Nephron (organoid): ENCODE results near the gene SLC5A3.

ENCODE experiments used
- H3K27ac Mint-ChIP-seq, 3 experiments: 2 replicates each; pipeline ENCODE4 v1.8.0; 2020; ENCODE audit warnings: mixed read lengths in 3 of 3, mild to moderate bottlenecking in 2 of 3, moderate library complexity in 1 of 3
- H3K27me3 Mint-ChIP-seq: 2 replicates; pipeline ENCODE4 v1.8.0; 2021; ENCODE audit warnings: low read depth, mild to moderate bottlenecking, moderate library complexity, mixed read lengths
- H3K36me3 Mint-ChIP-seq: 2 replicates; pipeline ENCODE4 v1.8.0; 2020; ENCODE audit warnings: low read depth, mixed read lengths
- H3K4me1 Mint-ChIP-seq: 2 replicates; pipeline ENCODE4 v1.8.0; 2020; ENCODE audit warnings: mixed read lengths
- H3K4me3 Mint-ChIP-seq, 3 experiments: 2 replicates each; pipeline ENCODE4 v1.8.0; 2020; ENCODE audit warnings: mild to moderate bottlenecking in 3 of 3, mixed read lengths in 3 of 3, moderate library complexity in 2 of 3
- H3K9me3 Mint-ChIP-seq: 2 replicates; pipeline ENCODE4 v1.8.0; 2020; ENCODE audit warnings: mixed read lengths
- TF ChIP-seq, protein P1 (sequence below), 3 experiments: fragments of 200-600 bp; sonication (generic); IDR thresholded peaks; one replicate each; pipeline ENCODE4 v1.5.0; 2021; ENCODE audit warnings: antibody characterized with exemption in 3 of 3; ENCODE audit not compliant: unreplicated experiment in 3 of 3

The SLC5A3 gene

DNA sequence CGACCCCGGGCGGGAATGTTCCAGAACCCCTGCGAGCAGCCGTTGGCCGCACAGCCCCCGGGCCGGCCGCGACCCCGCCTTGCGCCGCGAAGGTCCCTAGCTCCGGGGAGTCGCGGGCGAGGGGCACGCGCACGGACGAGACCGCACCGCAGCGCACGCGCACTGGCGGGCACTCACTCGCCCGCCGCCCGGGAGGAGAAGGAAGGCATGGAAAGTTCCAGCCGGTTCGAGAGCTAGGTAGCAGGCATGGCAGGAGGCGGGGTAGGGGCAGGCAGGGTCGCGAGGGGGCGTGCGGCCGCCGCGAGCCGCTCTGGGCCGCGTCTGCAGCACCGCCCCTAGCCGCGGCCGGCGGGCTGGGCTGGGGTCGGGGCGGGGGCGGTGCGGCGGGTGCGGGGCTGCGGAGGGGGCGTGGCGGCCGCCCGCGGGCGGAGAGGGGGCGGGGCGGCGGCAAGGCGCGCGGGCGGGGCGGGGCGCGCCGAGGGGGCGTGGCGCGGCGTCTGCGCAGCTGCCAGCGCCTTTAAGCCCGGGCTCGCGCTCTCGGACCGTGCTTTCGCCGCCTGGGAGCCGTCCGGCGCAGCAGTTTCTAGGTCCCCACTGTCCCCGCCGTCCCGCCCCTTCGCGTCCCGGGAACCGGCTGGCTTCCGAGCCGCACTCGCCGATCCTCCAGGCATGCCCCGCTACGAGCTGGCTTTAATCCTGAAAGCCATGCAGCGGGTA, at the start of gene SLC5A3, which contains the start of gene MRPS6:
Gene SLC5A3, plus strand, starts transcription at position 547 of the 717 bp plus-strand sequence. CDS start 21,621 bp downstream, outside the sequence.
Gene MRPS6, plus strand, starts transcription at position 547 of the 717 bp plus-strand sequence. Its CDS starts 123 bp downstream, at position 670.
- H3K27me3 Mint-ChIP-seq: no peaks in the 10 kb centered on the region

DNA sequence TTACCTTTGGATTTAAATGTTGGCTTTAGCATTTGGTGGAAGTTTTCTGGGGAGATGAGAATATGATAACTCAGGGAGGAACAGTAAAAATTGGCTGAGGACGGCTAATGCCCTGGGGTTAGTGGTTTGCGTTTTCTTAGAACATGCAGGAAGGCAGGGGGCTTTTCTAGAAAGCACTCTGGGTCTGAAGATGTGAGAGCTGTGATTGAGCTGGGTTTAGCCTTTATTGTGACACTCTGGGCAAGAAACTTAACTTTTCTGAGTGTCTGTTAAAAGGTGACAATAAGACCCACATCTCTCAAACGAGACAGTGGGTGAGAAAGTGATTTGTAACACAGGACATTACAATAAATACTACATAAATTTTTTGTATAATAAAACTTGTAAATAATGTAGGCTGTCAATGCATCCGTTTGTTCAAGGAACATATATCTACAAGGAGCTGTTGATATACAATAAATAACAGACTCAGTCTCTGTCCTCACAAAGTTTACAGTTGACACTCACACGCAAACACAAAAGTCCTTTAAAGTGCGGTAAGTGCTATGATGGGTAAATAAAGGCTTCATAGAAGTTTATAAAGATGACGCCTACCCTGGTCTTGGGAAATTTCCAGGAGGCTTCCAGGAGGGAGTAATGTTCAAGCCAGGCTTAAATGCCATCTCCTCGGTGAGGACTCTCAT, 49.5 kb upstream of the SLC5A3 start:
- H3K4me1 Mint-ChIP-seq: peaks cover 10% of the 10 kb centered on the region
- no peaks in the 10 kb centered on the region for H3K36me3 Mint-ChIP-seq
- peaks cover 5% of the 10 kb centered on the region for H3K9me3 Mint-ChIP-seq
- TF ChIP-seq, protein P1, sequence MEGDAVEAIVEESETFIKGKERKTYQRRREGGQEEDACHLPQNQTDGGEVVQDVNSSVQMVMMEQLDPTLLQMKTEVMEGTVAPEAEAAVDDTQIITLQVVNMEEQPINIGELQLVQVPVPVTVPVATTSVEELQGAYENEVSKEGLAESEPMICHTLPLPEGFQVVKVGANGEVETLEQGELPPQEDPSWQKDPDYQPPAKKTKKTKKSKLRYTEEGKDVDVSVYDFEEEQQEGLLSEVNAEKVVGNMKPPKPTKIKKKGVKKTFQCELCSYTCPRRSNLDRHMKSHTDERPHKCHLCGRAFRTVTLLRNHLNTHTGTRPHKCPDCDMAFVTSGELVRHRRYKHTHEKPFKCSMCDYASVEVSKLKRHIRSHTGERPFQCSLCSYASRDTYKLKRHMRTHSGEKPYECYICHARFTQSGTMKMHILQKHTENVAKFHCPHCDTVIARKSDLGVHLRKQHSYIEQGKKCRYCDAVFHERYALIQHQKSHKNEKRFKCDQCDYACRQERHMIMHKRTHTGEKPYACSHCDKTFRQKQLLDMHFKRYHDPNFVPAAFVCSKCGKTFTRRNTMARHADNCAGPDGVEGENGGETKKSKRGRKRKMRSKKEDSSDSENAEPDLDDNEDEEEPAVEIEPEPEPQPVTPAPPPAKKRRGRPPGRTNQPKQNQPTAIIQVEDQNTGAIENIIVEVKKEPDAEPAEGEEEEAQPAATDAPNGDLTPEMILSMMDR (IDR thresholded peaks at IDR 0.05; ENCODE audit: unreplicated experiment in 3 of 3): no peak
- no peak overlapping the region for H3K27ac Mint-ChIP-seq
- H3K27me3 Mint-ChIP-seq: no peaks in the 10 kb centered on the region
- H3K4me3 Mint-ChIP-seq: no peak overlapping the region

More for the DNA sequence above, at the start of gene SLC5A3, which contains the start of gene MRPS6:
- TF ChIP-seq, protein P1 (IDR thresholded peaks at IDR 0.05; ENCODE audit: unreplicated experiment in 3 of 3): no peak
- H3K36me3 Mint-ChIP-seq: peaks cover 16% of the 10 kb centered on the region
- peaks cover 39% of the 10 kb centered on the region for H3K4me1 Mint-ChIP-seq
- peak within 1 kb of the TSS; percentile 97 to 98 (median 97) for H3K4me3 Mint-ChIP-seq
- no peaks in the 10 kb centered on the region for H3K9me3 Mint-ChIP-seq
- peak within 1 kb of the TSS; percentile 81 to 96 (median 91) for H3K27ac Mint-ChIP-seq

DNA sequence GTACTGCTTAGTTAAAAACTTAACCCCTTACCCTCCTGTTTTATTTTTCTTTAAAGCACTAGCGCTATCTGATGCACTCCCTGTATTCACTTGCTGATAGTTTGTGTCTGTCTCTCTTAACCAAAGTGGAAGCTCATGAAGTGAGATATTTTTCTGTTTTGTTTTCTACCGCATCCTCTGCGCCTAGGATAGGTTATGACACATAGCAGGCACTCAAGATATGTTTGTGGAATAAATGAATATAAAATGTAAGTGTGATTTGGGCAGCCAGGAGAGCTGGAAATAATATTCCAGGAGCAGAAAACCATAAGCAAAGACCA, 49.0 kb upstream of the SLC5A3 start:
- peaks cover 10% of the 10 kb centered on the region for H3K4me1 Mint-ChIP-seq
- H3K27ac Mint-ChIP-seq: no peak overlapping the region
- H3K9me3 Mint-ChIP-seq: peaks cover 5% of the 10 kb centered on the region
- no peaks in the 10 kb centered on the region for H3K27me3 Mint-ChIP-seq
- H3K36me3 Mint-ChIP-seq: no peaks in the 10 kb centered on the region
- TF ChIP-seq, protein P1 (IDR thresholded peaks at IDR 0.05; ENCODE audit: unreplicated experiment in 3 of 3): no peak
- H3K4me3 Mint-ChIP-seq: no peak overlapping the region

DNA sequence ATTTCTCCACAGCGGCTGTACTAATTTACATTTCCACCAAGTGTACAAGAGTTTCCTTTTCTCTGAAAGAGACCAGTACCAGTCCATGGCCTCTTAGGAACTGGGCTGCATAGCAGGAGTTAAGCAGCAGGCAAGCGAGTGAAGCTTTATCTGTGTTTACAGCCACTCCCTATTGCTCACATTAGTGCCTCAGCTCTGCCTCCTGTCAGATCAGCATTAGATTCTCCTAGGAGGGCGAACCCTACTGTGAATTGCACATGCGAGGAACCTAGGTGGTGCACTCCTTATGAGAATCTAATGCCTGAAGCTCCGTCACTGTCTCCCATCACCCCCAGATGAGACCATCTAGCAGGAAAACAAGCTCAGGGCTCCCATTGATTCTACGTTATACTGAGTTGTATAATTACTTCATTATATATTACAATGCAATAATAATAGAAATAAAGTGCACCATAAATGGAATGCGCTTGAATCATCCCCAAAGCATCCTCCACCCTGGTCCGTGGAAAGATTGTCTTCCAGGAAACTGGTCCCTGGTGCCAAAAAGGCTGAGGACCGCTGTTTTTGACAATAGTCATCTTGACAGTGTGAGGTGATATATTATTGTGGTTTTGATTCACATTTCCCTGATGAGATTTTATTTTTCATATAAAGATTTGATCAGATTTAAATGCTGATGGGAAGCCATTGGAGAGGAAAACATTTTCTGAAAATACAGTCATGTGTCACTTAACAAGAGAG, 45.5 kb upstream of the SLC5A3 start:
- no peaks in the 10 kb centered on the region for H3K36me3 Mint-ChIP-seq
- peaks cover 4% of the 10 kb centered on the region for H3K4me1 Mint-ChIP-seq
- no peaks in the 10 kb centered on the region for H3K27me3 Mint-ChIP-seq
- TF ChIP-seq, protein P1 (IDR thresholded peaks at IDR 0.05; ENCODE audit: unreplicated experiment in 3 of 3): no peak
- H3K4me3 Mint-ChIP-seq: no peak overlapping the region
- H3K9me3 Mint-ChIP-seq: peaks cover 7% of the 10 kb centered on the region
- H3K27ac Mint-ChIP-seq: no peak overlapping the region

DNA sequence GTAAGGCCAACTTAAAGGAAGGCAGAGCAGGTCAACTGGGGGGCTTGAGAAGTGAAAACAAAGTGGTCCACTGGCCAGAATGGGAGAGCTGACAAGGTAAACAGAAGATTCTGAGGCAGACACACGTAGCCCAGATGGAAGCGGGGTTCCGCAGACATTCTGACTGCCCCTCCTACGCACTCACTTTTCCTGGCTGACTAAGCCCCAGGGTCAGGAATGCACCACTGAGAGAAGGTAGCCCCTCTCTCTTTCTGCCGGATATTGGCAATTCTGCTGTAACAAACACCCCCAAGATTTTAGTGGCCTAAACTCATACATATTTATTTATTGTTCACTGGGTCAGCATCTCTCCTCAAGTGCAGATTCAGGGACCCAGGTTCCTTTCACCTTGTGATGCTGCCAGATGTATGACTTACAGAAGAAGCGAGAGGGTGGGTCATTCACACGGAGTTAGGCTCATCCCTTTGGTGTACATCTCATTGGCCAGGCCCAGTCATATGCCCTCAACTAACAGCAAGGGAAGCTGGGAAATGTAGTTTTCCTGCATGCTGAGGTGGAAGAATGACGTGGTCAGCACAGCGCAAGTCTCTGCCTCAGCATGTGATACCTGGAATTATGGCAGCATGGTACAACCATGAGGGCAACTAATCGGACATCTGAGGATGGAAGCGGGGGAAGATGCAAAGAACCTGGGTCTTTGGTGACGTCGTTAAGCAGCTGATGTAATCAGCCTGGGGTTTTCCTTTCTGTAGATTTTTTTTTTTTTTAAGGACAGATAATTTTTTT, 43.4 kb upstream of the SLC5A3 start:
- Mint-ChIP-seq H3K27me3 (no peaks in the 10 kb centered on the region), H3K9me3 (peaks cover 7% of the 10 kb centered on the region)
- TF ChIP-seq, protein P1 (IDR thresholded peaks at IDR 0.05; ENCODE audit: unreplicated experiment in 3 of 3): no peak

More for the DNA sequence above, 43.4 kb upstream of the SLC5A3 start:
- peaks cover 10% of the 10 kb centered on the region for H3K4me1 Mint-ChIP-seq
- H3K4me3 Mint-ChIP-seq: peak overlapping the region; percentile 62 to 81 (median 76)
- no peaks in the 10 kb centered on the region for H3K36me3 Mint-ChIP-seq
- H3K27ac Mint-ChIP-seq: peak overlapping the region in 2 of 3 experiments; percentile 0 to 2
